H1 (cell line): Measurements from ENCODE around the gene MRTFA. TPM values are rescaled to one million over a fixed set of nuclear protein-coding genes. Genes with fewer than 3 reads are reported as not detected.

ENCODE experiments used
- CTCF ChIA-PET: fragments of 300-600 bp; sonication (Branson Sonifier 250); formaldehyde crosslinking; loops from one replicate; lab custom pipeline; 2021; ENCODE audit not compliant: partially characterized antibody; lab: Charles Lee
- POLR2A ChIA-PET: fragments of 300-600 bp; sonication (Branson Sonifier 250); formaldehyde crosslinking; loops from one replicate; lab custom pipeline; 2021; ENCODE audit warnings: inconsistent platforms; ENCODE audit not compliant: partially characterized antibody; lab: Charles Lee
- DNase-seq, 2 experiments: peaks; one replicate each; pipeline versions ENCODE4 v3.0.0 to v3.0.0-alpha.2; 2010 to 2022; ENCODE audit warnings: low spot score in 2 of 2, low read depth in 1 of 2, mixed read lengths in 1 of 2
- FAIRE-seq: peaks from 2 replicates; lab custom pipeline; 2011; peaks lifted over from hg19 to GRCh38; lab: Jason Lieb, UNC
- H2AFZ ChIP-seq: 2 replicates; pipeline ENCODE4 v1.8.1; 2012; ENCODE audit warnings: low read length, inconsistent platforms
- H2AK5ac ChIP-seq: 2 replicates; pipeline ENCODE4 v1.6.1; 2013; ENCODE audit warnings: low read depth, low read length
- H2BK120ac ChIP-seq: replicated peaks from 2 replicates; pipeline ENCODE3; 2013; ENCODE audit warnings: low read depth, low read length, inconsistent platforms
- H2BK12ac ChIP-seq: 2 replicates; pipeline ENCODE4 v1.6.1; 2013; ENCODE audit warnings: low read depth, low read length
- H2BK15ac ChIP-seq: 2 replicates; pipeline ENCODE4 v1.6.1; 2013; ENCODE audit warnings: low read length
- H2BK20ac ChIP-seq: 2 replicates; pipeline ENCODE4 v1.6.1; 2013; ENCODE audit warnings: low read length
- H2BK5ac ChIP-seq: 2 replicates; pipeline ENCODE4 v1.6.1; 2013; ENCODE audit warnings: low read depth, low read length
- H3K14ac ChIP-seq: 2 replicates; pipeline ENCODE4 v1.6.1; 2013; ENCODE audit warnings: inconsistent platforms; ENCODE audit not compliant: insufficient read length
- H3K18ac ChIP-seq: 2 replicates; pipeline ENCODE4 v1.6.1; 2013; ENCODE audit warnings: low read length; ENCODE audit errors: extremely low read depth
- H3K23ac ChIP-seq: 2 replicates; pipeline ENCODE4 v1.6.1; 2013; ENCODE audit warnings: inconsistent platforms; ENCODE audit not compliant: insufficient read length
- H3K23me2 ChIP-seq: 2 replicates; pipeline ENCODE4 v1.6.1; 2013; ENCODE audit warnings: low read depth, low read length
- H3K27ac ChIP-seq: 2 replicates; pipeline ENCODE4 v1.6.1; 2011; ENCODE audit warnings: low read depth, low read length, inconsistent platforms
- H3K27me3 ChIP-seq, 4 experiments: replicated peaks in 1 of 4; 1 replicate in 1 of 4; 2 replicates in 3 of 4; pipeline versions ENCODE4 v1.6.1 to v1.8.1; 2011 to 2013; ENCODE audit warnings: low read length in 3 of 4, mild to moderate bottlenecking in 3 of 4, inconsistent platforms in 2 of 4, mixed read lengths in 2 of 4, moderate library complexity in 1 of 4; ENCODE audit not compliant: control insufficient read depth in 3 of 4, insufficient read depth in 3 of 4; ENCODE audit errors: extremely low read depth in 1 of 4
- H3K36me3 ChIP-seq, 4 experiments: 2 replicates each; pipeline versions ENCODE4 v1.6.1 to v1.8.1; 2011 to 2013; ENCODE audit warnings: mild to moderate bottlenecking in 4 of 4, low read length in 3 of 4, moderate library complexity in 2 of 4, control low read depth in 1 of 4, inconsistent platforms in 1 of 4; ENCODE audit not compliant: insufficient read depth in 4 of 4, control insufficient read depth in 2 of 4
- H3K4ac ChIP-seq: replicated peaks from 2 replicates; pipeline ENCODE3; 2013; ENCODE audit warnings: low read length, low read depth, mixed read lengths, inconsistent platforms; ENCODE audit not compliant: insufficient read length
- H3K4me1 ChIP-seq, 4 experiments: replicated peaks in 1 of 4; 1 replicate in 1 of 4; 2 replicates in 3 of 4; pipeline versions ENCODE4 v1.6.1 to v1.8.1; 2011 to 2013; ENCODE audit warnings: low read length in 3 of 4, inconsistent platforms in 2 of 4, mixed read lengths in 1 of 4; ENCODE audit not compliant: insufficient read depth in 4 of 4, control insufficient read depth in 3 of 4
- H3K4me2 ChIP-seq, 2 experiments: 2 replicates each; pipeline versions ENCODE4 v1.6.1 to v1.8.1; 2011 to 2013; ENCODE audit warnings: low read depth in 2 of 2, low read length in 2 of 2, control low read depth in 1 of 2, inconsistent platforms in 1 of 2, mild to moderate bottlenecking in 1 of 2; ENCODE audit not compliant: insufficient read depth in 1 of 2
- H3K4me3 ChIP-seq, 4 experiments: fragments of 200-600, 300-600 bp in 1 of 4; sonication (generic), shearing (Covaris generic), sonication (Bioruptor Twin) in 1 of 4; 2 replicates each; pipeline versions ENCODE4 v1.5.1 to v1.8.1; 2011 to 2016; ENCODE audit warnings: low read length in 4 of 4, low read depth in 3 of 4, control low read depth in 2 of 4, inconsistent platforms in 2 of 4, mild to moderate bottlenecking in 2 of 4, mixed read lengths in 1 of 4, moderate library complexity in 1 of 4; ENCODE audit not compliant: insufficient read depth in 2 of 4; ENCODE audit errors: extremely low read depth in 1 of 4
- H3K56ac ChIP-seq: replicated peaks from 2 replicates; pipeline ENCODE3; 2013; ENCODE audit warnings: low read depth, mild to moderate bottlenecking, mixed read lengths, low read length, inconsistent platforms; ENCODE audit not compliant: insufficient read length
- H3K79me1 ChIP-seq: 2 replicates; pipeline ENCODE4 v1.6.1; 2013; ENCODE audit warnings: low read depth, low read length, control low read depth
- H3K79me2 ChIP-seq, 2 experiments: 2 replicates each; pipeline versions ENCODE4 v1.6.1 to v1.8.1; 2012 to 2013; ENCODE audit warnings: low read length in 2 of 2, mild to moderate bottlenecking in 2 of 2, inconsistent platforms in 1 of 2; ENCODE audit not compliant: insufficient read depth in 2 of 2, control insufficient read depth in 1 of 2
- H3K9ac ChIP-seq, 4 experiments: replicated peaks in 1 of 4; 1 replicate in 1 of 4; 2 replicates in 3 of 4; pipeline versions ENCODE4 v1.6.1 to v1.8.1; 2011 to 2013; ENCODE audit warnings: low read depth in 3 of 4, low read length in 3 of 4, control low read depth in 2 of 4, mild to moderate bottlenecking in 2 of 4, moderate library complexity in 2 of 4, inconsistent platforms in 1 of 4; ENCODE audit errors: extremely low read depth in 1 of 4
- H3K9me3 ChIP-seq, 2 experiments: 2 replicates each; pipeline versions ENCODE4 v1.6.1 to v1.8.1; 2012 to 2013; ENCODE audit warnings: mild to moderate bottlenecking in 2 of 2, moderate library complexity in 2 of 2, control low read depth in 1 of 2, inconsistent platforms in 1 of 2, low read depth in 1 of 2, low read length in 1 of 2, mixed read lengths in 1 of 2; ENCODE audit not compliant: insufficient read depth in 2 of 2
- H4K20me1 ChIP-seq, 2 experiments: replicated peaks in 1 of 2; 2 replicates each; pipeline versions ENCODE3 to v1.8.1; 2011 to 2013; ENCODE audit warnings: inconsistent platforms in 2 of 2, low read length in 2 of 2, mild to moderate bottlenecking in 1 of 2; ENCODE audit not compliant: insufficient read depth in 2 of 2, control insufficient read depth in 1 of 2
- H4K5ac ChIP-seq: 2 replicates; pipeline ENCODE4 v1.6.1; 2013; ENCODE audit warnings: low read length, low read depth, mixed read lengths, inconsistent platforms; ENCODE audit not compliant: insufficient read length
- H4K8ac ChIP-seq: 2 replicates; pipeline ENCODE4 v1.8.0; 2013; ENCODE audit warnings: mild to moderate bottlenecking, moderate library complexity, low read length, inconsistent platforms; ENCODE audit not compliant: insufficient read depth; ENCODE audit errors: extremely low read depth
- H4K91ac ChIP-seq: replicated peaks from 2 replicates; pipeline ENCODE3; 2013; ENCODE audit warnings: low read length, mixed read lengths, inconsistent platforms; ENCODE audit not compliant: insufficient read length
- ASH2L ChIP-seq: fragments of 200-600, 300-600 bp; sonication (generic); IDR thresholded peaks from one replicate; pipeline ENCODE4 v1.7.1; 2017; ENCODE audit warnings: low read length
- BACH1 ChIP-seq: IDR thresholded peaks from 2 replicates; pipeline ENCODE4 v1.6.1; 2012; ENCODE audit warnings: low read length, improper control_type of control experiment
- EZH2 ChIP-seq: fragments of 200-600 bp; sonication (generic); IDR thresholded peaks from 2 replicates; pipeline ENCODE4 v1.7.1; 2012; ENCODE audit warnings: low read depth, mild to moderate bottlenecking, moderate library complexity, low read length, inconsistent platforms; ENCODE audit not compliant: severe bottlenecking
- GTF2F1 ChIP-seq: IDR thresholded peaks from 2 replicates; pipeline ENCODE4 v1.6.1; 2012; ENCODE audit warnings: low read depth, low read length, improper control_type of control experiment, borderline replicate concordance
- HDAC2 ChIP-seq, 2 experiments: fragments of 300-600 bp in 1 of 2; sonication (generic) in 1 of 2; IDR thresholded peaks; 2 replicates each; pipeline ENCODE4 v1.6.1; 2011 to 2012; ENCODE audit warnings: low read depth in 2 of 2, low read length in 2 of 2, mild to moderate bottlenecking in 2 of 2, moderate library complexity in 2 of 2, borderline replicate concordance in 1 of 2, inconsistent platforms in 1 of 2
- KDM1A ChIP-seq: fragments of 200-600, 300-600 bp; sonication (generic); IDR thresholded peaks from 2 replicates; pipeline ENCODE4 v1.7.1; 2016; ENCODE audit warnings: mild to moderate bottlenecking, low read length, borderline replicate concordance
- MAFK ChIP-seq: IDR thresholded peaks from 2 replicates; pipeline ENCODE4 v1.6.1; 2012; ENCODE audit warnings: low read depth, mild to moderate bottlenecking, improper control_type of control experiment, low read length
- PHF8 ChIP-seq: fragments of 200-600 bp; sonication (generic); conservative IDR thresholded peaks from 2 replicates; pipeline ENCODE4 v1.7.1; 2012; ENCODE audit warnings: low read depth, mild to moderate bottlenecking, inconsistent platforms, low read length, moderate library complexity
- POLR2A ChIP-seq, 2 experiments: IDR thresholded peaks; 1 replicate in 1 of 2; 2 replicates in 1 of 2; pipeline ENCODE4 v1.6.1; 2011; ENCODE audit warnings: low read depth in 2 of 2, low read length in 2 of 2, mild to moderate bottlenecking in 2 of 2; ENCODE audit errors: control extremely low read depth in 1 of 2
- POU5F1 ChIP-seq: IDR thresholded peaks from 2 replicates; pipeline ENCODE4 v1.6.1; 2011; ENCODE audit warnings: low read depth, mild to moderate bottlenecking, low read length, moderate library complexity
- RBBP5 ChIP-seq: IDR thresholded peaks from 2 replicates; pipeline ENCODE4 v1.7.1; 2012; ENCODE audit warnings: low read depth, mild to moderate bottlenecking, inconsistent platforms, low read length, moderate library complexity, borderline replicate concordance
- RXRA ChIP-seq: IDR thresholded peaks from 2 replicates; pipeline ENCODE4 v1.6.1; 2011; ENCODE audit warnings: low read depth, mild to moderate bottlenecking, low read length, moderate library complexity; ENCODE audit not compliant: insufficient read depth
- SIX5 ChIP-seq: IDR thresholded peaks from 2 replicates; pipeline ENCODE4 v1.6.1; 2011; ENCODE audit warnings: mild to moderate bottlenecking, low read depth, low read length
- SUZ12 ChIP-seq: fragments of 200-600 bp; sonication (generic); IDR thresholded peaks from 2 replicates; pipeline ENCODE4 v1.6.1; 2012; ENCODE audit warnings: mild to moderate bottlenecking, inconsistent platforms, low read length, moderate library complexity, mixed read lengths
- polyA plus RNA-seq, 7 experiments: library from polyadenylated mRNA; depleted of rRNA in 3 of 7; stranded (reverse) in 5 of 7; unstranded in 2 of 7; fragments of >200 nt in 5 of 7; fragments of 200-250 nt in 2 of 7; gene quantifications; 1 replicate in 5 of 7; 2 replicates in 1 of 7; 4 replicates in 1 of 7; pipeline versions ENCODE4 v1.2.1 to v1.2.3, GENCODE V29; 2011 to 2013; ENCODE audit warnings: missing spikeins in 2 of 7, mixed read lengths in 2 of 7
- total RNA-seq: library from RNA; stranded (reverse); fragmentation: NEBNext Ultra II Directional; extraction: Animal tissue kit (Norgen Biotek cat#: 25700); gene quantifications from 2 replicates; pipeline ENCODE4 v1.2.1, GENCODE V29; 2021
- TF ChIP-seq, protein P1 (sequence below): IDR thresholded peaks from 2 replicates; pipeline ENCODE4 v1.6.1; 2012; ENCODE audit warnings: inconsistent platforms

MRTFA gene
- total and polyA plus RNA-seq, 2 of the 8 experiments (the other 6 are each of a cell fraction or from before 2014, with no cell fraction given) = 5.4 to 37.9 TPM

DNA sequence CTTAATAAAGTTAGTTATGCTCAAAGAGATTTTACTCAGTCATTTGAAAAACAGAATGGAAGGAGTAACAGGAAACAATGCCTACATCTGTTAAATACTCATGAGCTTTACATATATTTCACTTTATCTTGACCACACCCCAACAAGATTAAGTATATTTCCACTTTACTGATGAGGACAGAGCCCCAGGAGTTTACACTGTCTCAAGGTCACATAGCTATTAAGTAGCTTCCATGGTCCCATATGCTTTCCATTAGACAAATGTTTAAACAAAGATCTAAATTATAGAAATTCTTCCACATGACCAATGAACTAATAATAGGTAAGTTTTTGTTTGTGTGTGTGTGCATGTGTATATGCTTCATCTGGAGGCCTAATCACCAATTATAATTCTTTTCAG is 30.2 kb downstream of the MRTFA start:
- no peak overlapping the region for H2AK5ac ChIP-seq
- no peaks in the 10 kb centered on the region for H4K20me1 ChIP-seq
- CTCF ChIA-PET = interaction anchor here (0.5 to 1.4 kb wide), 4 partner anchors 48 to 293 kb away, joined by 3 to 4 read pairs (median 3); no protein-coding TSS in a partner anchor
- no peak overlapping the region for H3K18ac ChIP-seq
- no peak overlapping the region for H2BK5ac ChIP-seq
- H3K4me2 ChIP-seq = no peak overlapping the region
- H3K4ac ChIP-seq = no peak overlapping the region
- H3K23ac ChIP-seq = no peak overlapping the region
- H2BK15ac ChIP-seq = no peak overlapping the region
- H3K4me1 ChIP-seq = peaks cover 0 to 12% (median 3%) of the 10 kb centered on the region in 4 experiments
- H3K56ac ChIP-seq = no peak overlapping the region
- no peak overlapping the region for H3K27ac ChIP-seq
- H2BK12ac ChIP-seq = no peak overlapping the region
- H3K79me2 ChIP-seq = peaks cover 0 to 66% of the 10 kb centered on the region in 2 experiments; a peak in 2 of 4 replicates
- H2BK120ac ChIP-seq = no peak overlapping the region
- no peak overlapping the region for H4K91ac ChIP-seq
- no peak overlapping the region for H4K8ac ChIP-seq
- H3K79me1 ChIP-seq = no peaks in the 10 kb centered on the region
- POLR2A ChIA-PET = interaction anchor here (0.6 kb wide), 1 partner anchor 449 kb away, joined by 4 read pairs; no protein-coding TSS in a partner anchor
- no peak overlapping the region for H2BK20ac ChIP-seq
- no peaks in the 10 kb centered on the region for H3K27me3 ChIP-seq
- no peak overlapping the region for H3K9ac ChIP-seq
- H3K4me3 ChIP-seq = no peak overlapping the region
- H3K36me3 ChIP-seq = no peaks in the 10 kb centered on the region
- DNase-seq (no peak), FAIRE-seq (no peak)
- no peak overlapping the region for H4K5ac ChIP-seq
- H3K14ac ChIP-seq = no peak overlapping the region
- no peaks in the 10 kb centered on the region for H3K9me3 ChIP-seq
- no peaks in the 10 kb centered on the region for H3K23me2 ChIP-seq
- no peak overlapping the region for H2AFZ ChIP-seq
- TF ChIP-seq HDAC2 (IDR thresholded peaks at IDR 0.05; ENCODE audit: borderline replicate concordance in 1 of 2, low read depth in 2 of 2, low read length in 2 of 2) (no peak), GTF2F1 (no peak), MAFK (no peak), PHF8 (no peak), EZH2 (no peak), RBBP5 (no peak), POLR2A (IDR thresholded peaks at IDR 0.05; ENCODE audit: control extremely low read depth in 1 of 2, low read depth in 2 of 2, low read length in 2 of 2) (no peak), ASH2L (no peak), RXRA (no peak), POU5F1 (no peak), SUZ12 (no peak), KDM1A (no peak), BACH1 (no peak), SIX5 (no peak)
- TF ChIP-seq, protein P1, sequence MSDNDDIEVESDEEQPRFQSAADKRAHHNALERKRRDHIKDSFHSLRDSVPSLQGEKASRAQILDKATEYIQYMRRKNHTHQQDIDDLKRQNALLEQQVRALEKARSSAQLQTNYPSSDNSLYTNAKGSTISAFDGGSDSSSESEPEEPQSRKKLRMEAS = no peak
